Right lobe of liver (tissue), 6 donors: ENCODE data around the gene CYP2J2. TPM values are rescaled to one million over a fixed set of nuclear protein-coding genes. Genes with fewer than 3 reads are reported as not detected.
A peak's percentile ranks its signal among the peaks of the same experiment; 100 is the strongest.
"Not testable (repeated sequence)": the region's sequence is repeated elsewhere in the genome, so short reads cannot be mapped to it uniquely, and the experiment has no call there.

ENCODE experiments used
- ATAC-seq, 4 donors: fragments of 200-7000 bp; cut with Tn5 transposase; one replicate each; pipeline ENCODE4 v1.9.1; 2020; ENCODE audit warnings: mild to moderate bottlenecking in 4 of 4, moderate library complexity in 4 of 4
- DNase-seq, 3 donors: peaks; one replicate each; pipeline ENCODE4 v3.0.0-alpha.2; 2020
- H3K27ac ChIP-seq, 3 donors: fragments of 200-600 bp; one replicate each; pipeline ENCODE4 v1.8.0; 2022
- H3K27me3 ChIP-seq, 2 donors: fragments of 200-600 bp; one replicate each; pipeline ENCODE4 v1.8.0; 2022
- H3K36me3 ChIP-seq, 4 donors: fragments of 200-600 bp; sonication (generic) in 1 of 4; one replicate each; pipeline versions ENCODE4 v1.5.1 to v1.8.0; 2017 to 2022; ENCODE audit warnings: control low read depth in 1 of 4
- H3K4me1 ChIP-seq, 4 donors: fragments of 200-600 bp; sonication (generic) in 1 of 4; one replicate each; pipeline versions ENCODE4 v1.5.1 to v1.8.0; 2017 to 2022; ENCODE audit warnings: control low read depth in 1 of 4
- H3K4me3 ChIP-seq, 3 donors: fragments of 200-600 bp; one replicate each; pipeline ENCODE4 v1.8.0; 2022
- H3K9me3 ChIP-seq, 4 donors: fragments of 200-600 bp; sonication (generic) in 1 of 4; one replicate each; pipeline versions ENCODE4 v1.5.1 to v1.8.0; 2017 to 2022; ENCODE audit warnings: control low read depth in 1 of 4
- POLR2A ChIP-seq: fragments of 450-650 bp; IDR thresholded peaks from one replicate; pipeline ENCODE4 v1.6.1; 2017; ENCODE audit warnings: antibody characterized with exemption, mild to moderate bottlenecking
- WGBS: methylation state at CpG from one replicate; pipeline ENCODE4 v1.1.6; 2018; ENCODE audit warnings: low coverage, low lambda C conversion rate; ENCODE audit not compliant: insufficient coverage; ENCODE audit errors: missing lambda C conversion rate; 5-methylcytosine and 5-hydroxymethylcytosine counted together
- intact Hi-C, 2 donors: fragments of 100-400 bp; cut with DNase I; formaldehyde crosslinking; loops; one replicate each; pipeline versions ENCODE4 v1.11.2 to v1.14.1; 2022
- long read RNA-seq: library from polyadenylated mRNA; unstranded; transcript quantifications from one replicate; pipeline ENCODE4 v2.0.0, GENCODE V29; 2019
- total RNA-seq, 6 experiments: library from RNA; depleted of rRNA in 2 of 6; stranded (reverse); fragments of >200 nt in 2 of 6; fragmentation: NEBNext Ultra II Directional in 3 of 6; extraction: Animal tissue kit (Norgen Biotek cat#: 25700) in 3 of 6; gene quantifications; one replicate each; pipeline versions ENCODE4 v1.1.0 to v1.2.4, GENCODE V29; 2016 to 2023
- TF ChIP-seq, protein P1 (sequence below), 4 donors: fragments of 200-600 bp in 3 of 4; fragments of 450-650 bp in 1 of 4; IDR thresholded peaks; one replicate each; pipeline versions ENCODE4 v1.5.1 to v1.8.0; 2016 to 2022; ENCODE audit warnings: antibody characterized with exemption in 4 of 4, mild to moderate bottlenecking in 2 of 4
- donor health status: DM: no; HTN: yes; CAD: no.
- donor health status: DM: no; HTN: no; CAD: no.
- donor health status: DM: no; HTN: no; CAD: no.
- donor health status: DM: no; HTN: yes; CAD: no.
- donor health status: DM: no; HTN: yes; CAD: no.

Gene CYP2J2, protein sequence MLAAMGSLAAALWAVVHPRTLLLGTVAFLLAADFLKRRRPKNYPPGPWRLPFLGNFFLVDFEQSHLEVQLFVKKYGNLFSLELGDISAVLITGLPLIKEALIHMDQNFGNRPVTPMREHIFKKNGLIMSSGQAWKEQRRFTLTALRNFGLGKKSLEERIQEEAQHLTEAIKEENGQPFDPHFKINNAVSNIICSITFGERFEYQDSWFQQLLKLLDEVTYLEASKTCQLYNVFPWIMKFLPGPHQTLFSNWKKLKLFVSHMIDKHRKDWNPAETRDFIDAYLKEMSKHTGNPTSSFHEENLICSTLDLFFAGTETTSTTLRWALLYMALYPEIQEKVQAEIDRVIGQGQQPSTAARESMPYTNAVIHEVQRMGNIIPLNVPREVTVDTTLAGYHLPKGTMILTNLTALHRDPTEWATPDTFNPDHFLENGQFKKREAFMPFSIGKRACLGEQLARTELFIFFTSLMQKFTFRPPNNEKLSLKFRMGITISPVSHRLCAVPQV
- 100 to 1,000 TPM in 2 of 6 experiments, 10 to 100 TPM in 4; 38.8 to 125 (median 76.5) TPM for total RNA-seq
- long read RNA-seq, transcript CYP2J2-201 (9 exons, 1,896 nt): major isoform, 15 of 19 reads
- long read RNA-seq, partial matches to known transcripts: 2 of 19 reads
- long read RNA-seq, other reads (novel, unspliced or antisense): 1 of 19 reads

DNA sequence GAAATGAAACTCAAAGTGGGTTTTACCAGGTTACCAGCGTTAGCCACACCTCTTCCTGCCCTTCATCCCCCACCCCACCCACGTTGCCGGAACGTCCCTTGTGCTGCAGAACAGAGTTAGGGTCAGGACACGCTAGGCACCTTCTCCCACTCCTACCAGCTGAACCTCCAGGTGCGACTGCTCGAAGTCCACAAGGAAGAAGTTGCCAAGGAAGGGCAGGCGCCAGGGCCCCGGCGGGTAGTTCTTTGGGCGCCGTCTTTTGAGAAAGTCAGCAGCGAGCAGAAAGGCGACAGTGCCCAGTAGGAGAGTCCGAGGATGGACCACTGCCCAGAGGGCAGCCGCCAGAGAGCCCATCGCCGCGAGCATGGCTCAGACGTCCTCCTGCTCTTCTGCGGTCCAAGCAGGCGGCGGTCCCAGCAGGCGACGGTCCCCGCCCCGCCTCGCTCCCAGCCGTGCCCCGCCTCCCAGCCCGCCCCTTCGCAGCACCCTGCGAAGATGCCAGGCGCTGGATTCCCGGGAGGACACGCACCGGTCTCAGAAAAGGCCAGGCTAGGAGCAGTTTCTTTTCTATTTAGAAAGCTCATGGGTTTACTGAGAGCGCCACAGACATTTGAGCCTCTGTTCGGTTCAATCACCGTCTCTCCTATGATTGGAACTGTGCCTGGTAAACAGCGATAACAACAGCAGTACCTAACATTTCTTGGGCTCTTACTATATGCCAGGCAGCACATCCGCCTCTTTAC lies at the start of gene CYP2J2:
Gene CYP2J2, minus strand, starts transcription at position 393 of the 743 bp plus-strand sequence. Its CDS starts 27 bp downstream, at position 366.
- H3K4me3 ChIP-seq: peak within 1 kb of the TSS; percentile 56 to 68 (median 67)
- H3K27ac ChIP-seq: peak within 1 kb of the TSS; percentile 35 to 74 (median 55)
- peak; percentile 85 to 91 (median 89) for DNase-seq

DNA sequence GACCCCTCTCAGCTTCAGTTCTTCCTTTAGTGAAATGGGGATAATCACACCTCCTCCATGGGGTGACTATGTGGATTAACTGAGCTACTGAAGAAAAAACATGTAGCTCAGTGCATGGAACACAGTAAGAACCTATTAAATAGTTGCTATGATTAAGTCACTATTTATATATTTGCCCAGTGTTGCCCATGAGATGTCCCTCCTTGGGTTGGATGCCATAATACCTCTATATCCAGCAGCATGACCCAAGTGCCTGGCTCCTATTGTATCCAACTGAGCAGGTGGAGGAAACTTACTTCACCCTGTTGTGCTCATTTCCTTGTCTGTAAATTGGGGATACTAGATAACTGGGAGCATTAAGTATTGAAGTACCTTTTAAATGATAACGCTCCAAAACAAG lies 47.1 kb upstream of the CYP2J2 start:
- no peaks in the 10 kb centered on the region for H3K36me3 ChIP-seq
- H3K27me3 ChIP-seq: no peaks in the 10 kb centered on the region
- 56% methylated on average over 1 of the region's 1 CpG for WGBS
- H3K9me3 ChIP-seq: no peaks in the 10 kb centered on the region
- no peak for DNase-seq
- intact Hi-C loops: no loop called here
- H3K4me3 ChIP-seq: no peak overlapping the region
- H3K27ac ChIP-seq: no peak overlapping the region
- H3K4me1 ChIP-seq: no peaks in the 10 kb centered on the region
- TF ChIP-seq, protein P1, sequence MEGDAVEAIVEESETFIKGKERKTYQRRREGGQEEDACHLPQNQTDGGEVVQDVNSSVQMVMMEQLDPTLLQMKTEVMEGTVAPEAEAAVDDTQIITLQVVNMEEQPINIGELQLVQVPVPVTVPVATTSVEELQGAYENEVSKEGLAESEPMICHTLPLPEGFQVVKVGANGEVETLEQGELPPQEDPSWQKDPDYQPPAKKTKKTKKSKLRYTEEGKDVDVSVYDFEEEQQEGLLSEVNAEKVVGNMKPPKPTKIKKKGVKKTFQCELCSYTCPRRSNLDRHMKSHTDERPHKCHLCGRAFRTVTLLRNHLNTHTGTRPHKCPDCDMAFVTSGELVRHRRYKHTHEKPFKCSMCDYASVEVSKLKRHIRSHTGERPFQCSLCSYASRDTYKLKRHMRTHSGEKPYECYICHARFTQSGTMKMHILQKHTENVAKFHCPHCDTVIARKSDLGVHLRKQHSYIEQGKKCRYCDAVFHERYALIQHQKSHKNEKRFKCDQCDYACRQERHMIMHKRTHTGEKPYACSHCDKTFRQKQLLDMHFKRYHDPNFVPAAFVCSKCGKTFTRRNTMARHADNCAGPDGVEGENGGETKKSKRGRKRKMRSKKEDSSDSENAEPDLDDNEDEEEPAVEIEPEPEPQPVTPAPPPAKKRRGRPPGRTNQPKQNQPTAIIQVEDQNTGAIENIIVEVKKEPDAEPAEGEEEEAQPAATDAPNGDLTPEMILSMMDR (IDR thresholded peaks at IDR 0.05): no peak
- no peak for TF ChIP-seq POLR2A
- ATAC-seq: no peak

More for the DNA sequence above, at the start of gene CYP2J2:
- ATAC-seq: peak; percentile 98 to 99 (median 98)
- Histone ChIP-seq H3K36me3 (no peaks in the 10 kb centered on the region), H3K27me3 (no peaks in the 10 kb centered on the region), H3K4me1 (peaks cover 0 to 8% (median 2%) of the 10 kb centered on the region in 4 donors), H3K9me3 (no peaks in the 10 kb centered on the region)
- WGBS: 3% methylated on average over 16 of the region's 42 CpGs
- TF ChIP-seq POLR2A: peak; percentile 77
- TF ChIP-seq, protein P1 (IDR thresholded peaks at IDR 0.05): no peak
- intact Hi-C loops: no loop called here

DNA sequence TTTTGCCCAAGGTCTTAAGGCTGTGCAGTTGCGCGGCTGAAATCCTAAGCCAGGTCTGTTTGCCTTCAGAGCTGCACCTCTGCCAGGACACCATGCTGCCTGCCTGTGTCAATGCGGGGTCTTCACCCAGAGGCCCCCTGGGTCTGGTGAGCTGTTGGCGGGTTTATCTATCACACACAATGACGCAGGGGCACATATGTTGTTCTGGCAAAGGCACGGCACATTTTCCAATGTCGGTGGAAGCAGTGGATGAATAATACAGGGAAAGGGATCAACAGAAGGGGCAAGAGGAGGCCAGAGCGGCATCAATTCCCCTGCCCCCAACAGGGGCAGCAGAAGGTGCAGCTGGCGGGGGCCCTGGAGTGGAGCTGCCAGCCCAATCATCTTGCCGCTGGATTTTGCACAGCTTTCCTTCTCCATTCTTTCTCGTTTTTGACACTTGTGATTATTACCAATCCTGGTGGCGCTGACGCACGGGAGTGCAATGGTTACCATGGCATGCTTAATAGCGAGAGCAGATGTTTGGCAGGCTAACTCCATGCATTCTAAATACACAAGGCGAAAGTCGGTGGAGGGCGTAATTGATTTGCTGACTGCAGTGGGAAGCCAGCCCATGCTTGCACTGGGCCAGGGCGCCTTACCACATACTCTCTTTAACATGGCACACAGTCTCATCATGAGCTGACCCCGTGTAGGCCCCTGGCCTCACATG lies 45.8 kb upstream of the CYP2J2 start:
- intact Hi-C loops: no loop called here
- H3K36me3 ChIP-seq: no peaks in the 10 kb centered on the region
- TF ChIP-seq, protein P1 (IDR thresholded peaks at IDR 0.05): no peak
- no peak for TF ChIP-seq POLR2A
- H3K9me3 ChIP-seq: no peaks in the 10 kb centered on the region
- no peak overlapping the region for H3K27ac ChIP-seq
- 61% methylated on average over 5 of the region's 20 CpGs for WGBS
- no peaks in the 10 kb centered on the region for H3K27me3 ChIP-seq
- H3K4me3 ChIP-seq: no peak overlapping the region
- no peaks in the 10 kb centered on the region for H3K4me1 ChIP-seq
- DNase-seq: no peak
- ATAC-seq: no peak

DNA sequence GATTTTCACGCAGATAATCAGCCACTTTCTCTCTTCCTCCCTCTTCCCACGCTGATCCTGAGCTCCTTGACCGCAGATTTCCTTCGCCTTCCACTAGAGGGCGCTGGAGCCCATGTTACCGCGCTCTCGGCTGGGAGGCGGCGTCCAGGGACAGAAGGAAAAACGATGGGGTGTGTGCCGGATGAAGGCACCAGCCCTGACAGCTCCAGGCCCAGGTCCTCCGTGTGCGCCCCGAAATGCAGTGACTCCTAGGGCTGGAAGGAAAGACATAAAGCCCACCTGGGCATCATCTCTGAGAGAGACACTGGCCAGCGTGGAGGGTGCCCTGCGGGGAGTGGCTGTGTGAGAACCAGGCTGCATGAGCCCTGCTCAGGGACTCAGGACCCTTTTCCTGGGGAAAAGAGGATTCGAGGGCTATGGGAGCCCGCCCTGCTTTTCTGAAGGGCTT lies 44.9 kb upstream of the CYP2J2 start:
- Histone ChIP-seq H3K9me3 (no peaks in the 10 kb centered on the region), H3K27me3 (no peaks in the 10 kb centered on the region), H3K27ac (no peak overlapping the region), H3K4me1 (no peaks in the 10 kb centered on the region), H3K36me3 (no peaks in the 10 kb centered on the region), H3K4me3 (no peak overlapping the region)
- DNase-seq (peak; percentile 61 to 66 (median 63)), ATAC-seq (peak; percentile 87 to 95 (median 91))
- intact Hi-C loops: no loop called here
- TF ChIP-seq, protein P1 (IDR thresholded peaks at IDR 0.05): peak; percentile 74 to 94 (median 92)
- no peak for TF ChIP-seq POLR2A
- 10% methylated on average over 17 of the region's 19 CpGs for WGBS

DNA sequence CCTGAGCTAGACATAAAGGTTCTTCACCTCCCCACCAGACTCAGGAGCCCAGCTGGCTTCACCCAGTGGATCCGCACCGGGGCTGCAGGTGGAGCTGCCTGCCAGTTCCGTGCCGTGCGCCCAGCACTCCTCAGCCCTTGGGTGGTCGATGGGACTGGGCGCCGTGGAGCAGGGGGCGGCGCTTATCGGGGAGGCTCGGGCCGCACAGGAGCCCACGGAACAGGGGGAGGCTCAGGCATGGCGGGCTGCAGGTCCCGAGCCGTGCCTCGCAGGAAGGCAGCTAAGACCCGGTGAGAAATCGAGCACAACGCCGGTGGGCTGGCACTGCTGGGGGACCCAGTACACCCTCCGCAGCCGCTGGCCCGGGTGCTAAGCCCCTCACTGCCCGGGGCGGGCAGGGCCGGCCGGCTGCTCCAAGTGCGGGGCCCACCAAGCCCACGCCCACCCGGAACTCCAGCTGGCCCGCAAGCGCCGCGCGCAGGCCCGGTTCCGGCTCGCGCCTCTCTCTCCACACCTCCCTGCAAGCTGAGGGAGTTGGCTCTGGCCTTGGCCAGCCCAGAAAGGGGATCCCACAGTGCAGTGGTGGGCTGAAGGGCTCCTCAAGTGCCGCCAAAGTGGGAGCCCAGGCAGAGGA lies 43.1 kb upstream of the CYP2J2 start:
- H3K27ac ChIP-seq, H3K4me1 ChIP-seq, intact Hi-C loops, DNase-seq, H3K36me3 ChIP-seq, H3K9me3 ChIP-seq, H3K27me3 ChIP-seq, H3K4me3 ChIP-seq, ATAC-seq: not testable (repeated sequence)
- 100% methylated on average over 6 of the region's 42 CpGs for WGBS

DNA sequence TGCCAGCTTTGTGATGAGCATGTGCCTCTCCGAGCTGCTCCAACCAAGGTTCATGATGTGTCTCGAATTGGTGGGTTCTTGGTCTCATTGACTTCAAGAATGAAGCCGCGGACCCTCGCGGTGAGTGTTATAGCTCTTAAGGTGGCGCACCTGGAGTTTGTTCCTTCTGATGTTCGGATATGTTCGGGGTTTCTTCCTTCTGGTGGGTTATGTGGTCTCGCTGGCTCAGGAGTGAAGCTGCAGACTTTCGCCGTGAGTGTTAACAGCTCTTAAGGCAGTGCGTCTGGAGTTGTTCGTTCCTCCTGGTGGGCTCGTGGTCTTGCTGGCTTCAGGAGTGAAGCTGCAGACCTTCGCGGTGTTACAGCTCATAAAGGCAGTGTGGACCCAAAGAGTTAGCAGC lies 42.2 kb upstream of the CYP2J2 start:
- H3K27me3 ChIP-seq, H3K4me3 ChIP-seq, ATAC-seq, H3K4me1 ChIP-seq, H3K27ac ChIP-seq, H3K36me3 ChIP-seq, H3K9me3 ChIP-seq, intact Hi-C loops, DNase-seq: not testable (repeated sequence)
- WGBS: 87% methylated on average over 11 of the region's 17 CpGs
